ENCODE data around the gene NR5A1.

DNA sequence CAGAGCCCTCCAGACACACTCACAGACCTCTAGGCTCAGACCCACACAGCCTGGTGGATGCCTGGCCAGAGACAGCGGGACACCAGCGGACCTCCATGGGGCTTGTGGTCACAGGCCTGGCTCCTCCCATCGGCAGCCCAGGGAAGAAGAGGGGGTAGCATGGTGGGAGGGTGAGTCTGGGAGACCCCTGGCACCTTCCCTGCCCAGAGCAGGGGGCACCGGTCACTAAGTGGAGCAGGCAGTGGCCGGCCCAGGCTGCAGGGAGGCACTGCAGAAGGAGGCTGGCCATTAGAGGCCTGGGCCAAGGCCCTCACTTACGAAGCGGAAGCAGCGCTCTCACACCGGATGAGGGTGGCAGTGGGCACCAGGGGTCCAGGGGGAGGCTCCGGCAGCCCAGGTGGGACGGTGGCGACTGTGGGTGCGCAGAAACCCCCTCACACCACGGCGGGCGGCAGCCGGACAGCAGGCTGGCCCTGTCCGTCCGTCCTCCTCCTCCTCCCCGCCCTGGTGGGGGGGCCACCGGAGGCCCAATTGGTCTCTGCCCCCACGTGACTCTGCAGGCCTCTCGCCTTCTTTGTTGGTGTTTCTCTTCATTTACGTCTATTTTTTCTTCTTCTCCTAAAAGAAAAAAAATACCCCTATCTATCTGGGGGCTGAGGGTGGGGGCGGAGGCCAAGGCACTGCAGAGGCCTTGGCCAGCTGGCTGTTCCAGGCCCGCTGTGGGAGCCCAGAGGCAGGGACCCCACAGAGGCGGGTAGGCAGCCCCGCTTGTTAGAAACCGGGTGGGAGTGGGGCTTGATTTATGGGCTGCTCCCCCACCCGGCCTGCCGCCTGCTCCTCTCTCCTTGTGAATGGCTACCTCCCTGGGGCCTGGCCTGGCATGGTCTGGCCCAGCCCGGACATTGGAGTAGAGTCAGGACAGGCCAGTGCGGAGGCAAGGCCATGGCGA lies at the start of gene NR5A1:
- no peak for TF ChIP-seq POLR2A (IDR thresholded peaks at IDR 0.05; ENCODE audit: low read length)
- no peak for TF ChIP-seq GATA1 (IDR thresholded peaks at IDR 0.05; ENCODE audit: low read depth, low read length)

Data from erythroblast (primary cell).